Measurements from ENCODE around the gene MT1A.

The MT1A gene

GRCh38 chr16:56683424-56684172 is 45.1 kb downstream of the MT1A start:
- no peak for TF ChIP-seq CTCF (conservative IDR thresholded peaks at IDR 0.05; ENCODE audit: low read length)
- H3K4me3 ChIP-seq (ENCODE audit: low read length), result peak overlapping the region; percentile 79
- DNase-seq (ENCODE audit: low read depth), result no peak

DNA sequence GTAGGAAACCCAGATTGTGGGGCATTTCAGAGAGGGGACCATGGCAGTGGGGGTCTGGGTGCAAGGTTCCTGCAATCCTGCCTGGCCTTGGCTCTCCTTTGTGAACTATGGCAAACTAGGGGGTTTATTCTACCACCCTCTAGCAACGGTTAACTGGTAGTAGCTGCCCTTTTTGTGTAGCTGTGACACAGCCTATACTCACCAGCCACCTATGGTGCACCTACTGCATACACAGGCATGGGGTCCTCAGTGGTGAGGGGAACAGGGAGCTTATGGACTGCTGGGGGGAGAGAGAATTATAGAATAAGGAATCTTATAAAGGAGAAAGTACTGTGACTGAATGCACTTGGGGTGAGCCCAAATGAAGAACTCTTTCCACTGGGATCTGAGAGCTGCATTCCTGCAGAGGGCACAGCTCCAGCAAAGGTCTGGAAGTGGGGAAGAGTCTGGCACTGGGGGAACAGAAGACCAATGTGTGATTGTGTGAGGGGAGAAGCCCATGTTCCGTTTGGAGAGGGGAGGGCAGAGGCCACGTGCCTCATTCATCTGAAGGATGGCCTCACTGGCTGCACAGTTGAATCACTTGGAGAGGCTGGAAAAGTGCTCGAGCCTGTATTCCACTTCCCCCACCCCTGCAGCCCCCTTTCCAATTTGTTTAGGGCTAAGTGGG is 45.9 kb downstream of the MT1A start:
- no peak for DNase-seq (ENCODE audit: low read depth)

DNA sequence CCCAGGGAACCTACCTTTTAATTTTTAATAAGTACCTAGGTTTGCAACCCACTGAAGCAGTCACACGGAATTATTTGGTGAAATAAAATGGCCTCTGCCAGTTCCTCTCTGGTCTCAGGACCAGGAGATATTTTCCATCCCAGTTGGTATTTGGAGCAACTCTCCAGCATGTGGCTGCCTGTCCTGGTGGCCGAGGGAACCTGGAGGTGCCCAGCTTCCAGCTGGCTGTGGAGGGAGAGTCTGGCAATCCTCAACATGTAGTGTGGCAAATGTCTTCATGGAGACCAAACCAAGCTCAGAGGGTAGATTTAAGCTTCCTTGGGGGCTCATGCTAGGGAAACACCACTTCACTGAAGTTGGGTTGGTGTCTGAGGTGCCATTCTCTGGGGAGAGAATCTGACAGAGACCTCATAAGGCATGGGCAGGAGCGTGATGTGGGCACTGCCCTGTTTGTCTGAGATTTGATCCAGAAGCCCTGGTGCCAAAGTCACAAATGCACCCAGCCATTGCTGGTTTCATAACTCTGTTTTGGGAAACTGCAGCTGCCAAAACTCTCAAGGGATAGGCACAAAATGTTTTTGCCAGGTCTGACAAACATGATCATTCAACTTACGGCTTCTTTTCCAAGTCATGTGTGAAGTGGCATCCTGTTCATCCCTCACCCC is 46.6 kb downstream of the MT1A start:
- no peak overlapping the region for H3K4me3 ChIP-seq (ENCODE audit: low read length)
- DNase-seq (ENCODE audit: low read depth), result no peak
- TF ChIP-seq CTCF (conservative IDR thresholded peaks at IDR 0.05; ENCODE audit: low read length), result no peak

More for the DNA sequence above, 45.9 kb downstream of the MT1A start:
- no peak overlapping the region for H3K4me3 ChIP-seq (ENCODE audit: low read length)
- TF ChIP-seq CTCF (conservative IDR thresholded peaks at IDR 0.05; ENCODE audit: low read length), result no peak

GRCh38 chr16:56686758-56687157 is 48.3 kb downstream of the MT1A start:
- H3K4me3 ChIP-seq (ENCODE audit: low read length), result no peak overlapping the region
- TF ChIP-seq CTCF (conservative IDR thresholded peaks at IDR 0.05; ENCODE audit: low read length), result no peak
- no peak for DNase-seq (ENCODE audit: low read depth)

GRCh38 chr16:56688762-56689161 is 50.3 kb downstream of the MT1A start:
- no peak for DNase-seq (ENCODE audit: low read depth)
- no peak for TF ChIP-seq CTCF (conservative IDR thresholded peaks at IDR 0.05; ENCODE audit: low read length)
- no peak overlapping the region for H3K4me3 ChIP-seq (ENCODE audit: low read length)

GRCh38 chr16:56689171-56689570 is 50.7 kb downstream of the MT1A start:
- H3K4me3 ChIP-seq (ENCODE audit: low read length), result no peak overlapping the region
- DNase-seq (ENCODE audit: low read depth), result no peak
- no peak for TF ChIP-seq CTCF (conservative IDR thresholded peaks at IDR 0.05; ENCODE audit: low read length)
